ENCODE measurements around the gene SNED1. TPM values are rescaled to one million over a fixed set of nuclear protein-coding genes. Genes with fewer than 3 reads are reported as not detected.

SNED1 gene
- total RNA-seq, 4 donors from 2014 or later: 16.4 to 56.2 (median 43.5) TPM

GRCh38 chr2:241033336-241033987 lies 35.0 kb downstream of the SNED1 start:
- no peaks in the 10 kb centered on the region for H3K27me3 ChIP-seq
- H3K36me3 ChIP-seq: peaks cover 0 to 43% of the 10 kb centered on the region in 2 donors
- in situ Hi-C loops (cut with MboI; ENCODE audit: low sequenced_read_pairs in 4 of 4) (no loop called here), intact Hi-C loops (cut with DNase I; ENCODE audit: low total_unique reads) (no loop called here)
- no peaks in the 10 kb centered on the region for H3K4me1 ChIP-seq
- no peaks in the 10 kb centered on the region for H3K9me3 ChIP-seq
- no peak overlapping the region for H3K27ac ChIP-seq
- TF ChIP-seq, protein P1, sequence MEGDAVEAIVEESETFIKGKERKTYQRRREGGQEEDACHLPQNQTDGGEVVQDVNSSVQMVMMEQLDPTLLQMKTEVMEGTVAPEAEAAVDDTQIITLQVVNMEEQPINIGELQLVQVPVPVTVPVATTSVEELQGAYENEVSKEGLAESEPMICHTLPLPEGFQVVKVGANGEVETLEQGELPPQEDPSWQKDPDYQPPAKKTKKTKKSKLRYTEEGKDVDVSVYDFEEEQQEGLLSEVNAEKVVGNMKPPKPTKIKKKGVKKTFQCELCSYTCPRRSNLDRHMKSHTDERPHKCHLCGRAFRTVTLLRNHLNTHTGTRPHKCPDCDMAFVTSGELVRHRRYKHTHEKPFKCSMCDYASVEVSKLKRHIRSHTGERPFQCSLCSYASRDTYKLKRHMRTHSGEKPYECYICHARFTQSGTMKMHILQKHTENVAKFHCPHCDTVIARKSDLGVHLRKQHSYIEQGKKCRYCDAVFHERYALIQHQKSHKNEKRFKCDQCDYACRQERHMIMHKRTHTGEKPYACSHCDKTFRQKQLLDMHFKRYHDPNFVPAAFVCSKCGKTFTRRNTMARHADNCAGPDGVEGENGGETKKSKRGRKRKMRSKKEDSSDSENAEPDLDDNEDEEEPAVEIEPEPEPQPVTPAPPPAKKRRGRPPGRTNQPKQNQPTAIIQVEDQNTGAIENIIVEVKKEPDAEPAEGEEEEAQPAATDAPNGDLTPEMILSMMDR (IDR thresholded peaks at IDR 0.05 in 4 of 5, conservative IDR thresholded peaks at IDR 0.05 in 1 of 5): no peak
- no peak for TF ChIP-seq POLR2A (IDR thresholded peaks at IDR 0.05)
- H3K4me3 ChIP-seq: no peak overlapping the region
- DNase-seq: no peak
- no peak for ATAC-seq

GRCh38 chr2:241033994-241034393 lies 35.6 kb downstream of the SNED1 start:
- TF ChIP-seq, protein P1 (IDR thresholded peaks at IDR 0.05 in 4 of 5, conservative IDR thresholded peaks at IDR 0.05 in 1 of 5): no peak
- no peak for TF ChIP-seq POLR2A (IDR thresholded peaks at IDR 0.05)
- in situ Hi-C loops (cut with MboI; ENCODE audit: low sequenced_read_pairs in 4 of 4): no loop called here
- H3K4me1 ChIP-seq: no peaks in the 10 kb centered on the region
- intact Hi-C loops (cut with DNase I; ENCODE audit: low total_unique reads): no loop called here
- no peaks in the 10 kb centered on the region for H3K9me3 ChIP-seq
- ATAC-seq (no peak), DNase-seq (no peak)
- no peak overlapping the region for H3K4me3 ChIP-seq
- no peaks in the 10 kb centered on the region for H3K27me3 ChIP-seq
- H3K36me3 ChIP-seq: peaks cover 0 to 48% of the 10 kb centered on the region in 2 donors
- no peak overlapping the region for H3K27ac ChIP-seq

DNA sequence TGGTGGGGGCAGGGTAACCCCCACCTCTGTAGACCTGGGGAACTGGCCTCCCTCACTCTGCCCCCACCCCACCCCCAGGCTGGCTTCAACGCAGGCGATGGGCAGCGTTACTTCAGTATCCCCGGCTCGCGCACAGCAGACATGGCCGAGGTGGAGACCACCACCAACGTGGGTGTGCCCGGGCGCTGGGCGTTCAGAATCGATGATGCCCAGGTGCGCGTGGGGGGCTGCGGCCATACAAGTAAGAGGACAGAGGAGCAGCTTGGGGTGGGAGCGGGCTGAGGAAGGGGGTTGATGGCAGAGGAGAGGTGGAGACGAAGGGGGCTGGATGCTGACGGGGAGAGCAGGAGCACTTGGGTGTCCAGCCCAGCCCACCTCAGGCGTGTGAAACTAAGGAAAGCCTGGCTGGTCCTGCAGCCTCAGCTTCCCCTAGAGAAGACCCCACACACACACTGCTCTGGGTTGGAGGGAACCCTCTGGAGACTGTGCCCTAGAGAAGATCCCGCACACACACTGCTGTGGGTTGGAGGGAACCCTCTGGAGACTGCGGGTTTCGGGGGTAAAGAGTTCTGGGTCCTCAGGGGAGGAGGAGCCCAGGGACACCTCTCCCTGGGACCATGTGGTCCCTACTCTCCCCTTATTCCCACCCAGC lies 36.2 kb downstream of the SNED1 start:
- DNase-seq: no peak
- no peak for ATAC-seq
- in situ Hi-C loops (cut with MboI; ENCODE audit: low sequenced_read_pairs in 4 of 4): no loop called here

GRCh38 chr2:241035142-241035817 lies 36.9 kb downstream of the SNED1 start:
- Histone ChIP-seq H3K27ac (no peak overlapping the region), H3K4me1 (no peaks in the 10 kb centered on the region), H3K4me3 (no peak overlapping the region), H3K9me3 (no peaks in the 10 kb centered on the region), H3K36me3 (peaks cover 0 to 59% of the 10 kb centered on the region in 2 donors), H3K27me3 (no peaks in the 10 kb centered on the region)
- ATAC-seq (no peak), DNase-seq (no peak)
- in situ Hi-C loops (cut with MboI; ENCODE audit: low sequenced_read_pairs in 4 of 4) (no loop called here), intact Hi-C loops (cut with DNase I; ENCODE audit: low total_unique reads) (no loop called here)
- no peak for TF ChIP-seq POLR2A (IDR thresholded peaks at IDR 0.05)
- TF ChIP-seq, protein P1 (IDR thresholded peaks at IDR 0.05 in 4 of 5, conservative IDR thresholded peaks at IDR 0.05 in 1 of 5): no peak

More for the DNA sequence above, 36.2 kb downstream of the SNED1 start:
- H3K4me1 ChIP-seq: no peaks in the 10 kb centered on the region
- peaks cover 0 to 55% of the 10 kb centered on the region in 2 donors for H3K36me3 ChIP-seq
- H3K9me3 ChIP-seq: no peaks in the 10 kb centered on the region
- intact Hi-C loops (cut with DNase I; ENCODE audit: low total_unique reads): no loop called here
- no peak for TF ChIP-seq POLR2A (IDR thresholded peaks at IDR 0.05)
- TF ChIP-seq, protein P1 (IDR thresholded peaks at IDR 0.05 in 4 of 5, conservative IDR thresholded peaks at IDR 0.05 in 1 of 5): no peak
- H3K27ac ChIP-seq: no peak overlapping the region
- H3K4me3 ChIP-seq: no peak overlapping the region
- no peaks in the 10 kb centered on the region for H3K27me3 ChIP-seq

Data from gastrocnemius medialis (tissue), 4 donors.